MM.1S (cell line): Measurements from ENCODE around the gene ADAMTS13.

Source experiments
- DNase-seq: peaks from one replicate; pipeline ENCODE4 v3.0.0-alpha.2; 2015
- H2AFZ ChIP-seq: fragments of 300-600 bp; sonication (generic); 2 replicates; pipeline ENCODE4 v1.6.0; 2016; ENCODE audit warnings: antibody characterized with exemption, low read length
- H3F3A ChIP-seq: fragments of 300-600 bp; sonication (generic); 2 replicates; pipeline ENCODE4 v1.6.1; 2016; ENCODE audit warnings: mild to moderate bottlenecking, antibody characterized with exemption, low read length, moderate library complexity, mixed read lengths; ENCODE audit not compliant: insufficient read depth
- H3K27ac ChIP-seq: fragments of 300-600 bp; sonication (generic); 2 replicates; pipeline ENCODE4 v1.5.1; 2016; ENCODE audit warnings: mild to moderate bottlenecking, low read length
- H3K27me3 ChIP-seq: fragments of 300-600 bp; sonication (generic); replicated peaks from 2 replicates; pipeline ENCODE4 v1.6.0; 2016; ENCODE audit warnings: low read length; ENCODE audit not compliant: insufficient read depth
- H3K36me3 ChIP-seq: fragments of 300-600 bp; sonication (generic); replicated peaks from 2 replicates; pipeline ENCODE4 v1.6.1; 2016; ENCODE audit warnings: mild to moderate bottlenecking, low read length, mixed read lengths; ENCODE audit not compliant: insufficient read depth
- H3K4me1 ChIP-seq: fragments of 300-600 bp; sonication (generic); 2 replicates; pipeline ENCODE4 v1.6.1; 2016; ENCODE audit warnings: low read length, mixed read lengths
- H3K4me2 ChIP-seq: fragments of 300-600 bp; sonication (generic); 2 replicates; pipeline ENCODE4 v1.6.0; 2016; ENCODE audit warnings: low read depth, low read length
- H3K4me3 ChIP-seq: fragments of 300-600 bp; sonication (generic); 2 replicates; pipeline ENCODE4 v1.5.1; 2016; ENCODE audit warnings: low read length, mixed read lengths
- H3K79me2 ChIP-seq: fragments of 300-600 bp; sonication (generic); 2 replicates; pipeline ENCODE4 v1.6.1; 2016; ENCODE audit warnings: mixed run types, low read length, mixed read lengths
- H3K9ac ChIP-seq: fragments of 300-600 bp; sonication (generic); 2 replicates; pipeline ENCODE4 v1.6.1; 2016; ENCODE audit warnings: low read length, mixed read lengths
- H3K9me2 ChIP-seq: fragments of 300-600 bp; sonication (generic); replicated peaks from 2 replicates; pipeline ENCODE4 v1.6.1; 2016; ENCODE audit warnings: mild to moderate bottlenecking, low read length, mixed read lengths; ENCODE audit not compliant: insufficient read depth
- H3K9me3 ChIP-seq: fragments of 300-600 bp; sonication (generic); replicated peaks from 2 replicates; pipeline ENCODE4 v1.6.1; 2016; ENCODE audit warnings: mild to moderate bottlenecking, low read length, mixed read lengths; ENCODE audit not compliant: insufficient read depth
- H4K20me1 ChIP-seq: fragments of 300-600 bp; sonication (generic); 2 replicates; pipeline ENCODE4 v1.6.1; 2016; ENCODE audit warnings: mild to moderate bottlenecking, low read length, moderate library complexity, mixed read lengths; ENCODE audit not compliant: insufficient read depth
- CTCF ChIP-seq: fragments of 300-600 bp; sonication (generic); IDR thresholded peaks from 2 replicates; pipeline ENCODE4 v1.5.1; 2016; ENCODE audit warnings: antibody characterized with exemption, low read length, mixed read lengths
- EZH2 ChIP-seq: fragments of 300-600 bp; sonication (generic); optimal IDR thresholded peaks from 2 replicates; pipeline ENCODE3; 2017; ENCODE audit warnings: low read depth, mild to moderate bottlenecking, antibody characterized with exemption, low read length, mixed read lengths
- EZH2phosphoT487 ChIP-seq: fragments of 300-600 bp; sonication (generic); IDR thresholded peaks from 2 replicates; pipeline ENCODE4 v1.6.1; 2018; ENCODE audit warnings: antibody characterized with exemption, low read length

ADAMTS13 gene

DNA sequence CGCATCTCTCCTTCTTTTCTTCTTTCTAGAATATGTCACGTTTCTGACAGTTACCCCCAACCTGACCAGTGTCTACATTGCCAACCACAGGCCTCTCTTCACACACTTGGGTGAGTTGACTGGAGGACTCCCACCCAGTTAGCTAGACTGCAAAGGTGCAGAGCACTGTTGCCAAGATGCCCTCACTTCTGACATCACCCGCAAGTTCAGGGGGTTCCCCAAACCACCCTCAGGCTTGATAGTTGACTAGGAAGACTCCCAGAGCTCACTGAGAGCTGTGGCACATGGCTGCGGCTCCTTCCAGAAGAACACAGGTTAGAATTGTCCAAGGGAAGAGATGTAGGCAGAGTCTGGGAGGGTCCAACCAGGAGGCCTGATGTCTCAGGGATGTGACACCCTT, 17.2 kb downstream of the ADAMTS13 start:
- H2AFZ ChIP-seq: no peak overlapping the region

DNA sequence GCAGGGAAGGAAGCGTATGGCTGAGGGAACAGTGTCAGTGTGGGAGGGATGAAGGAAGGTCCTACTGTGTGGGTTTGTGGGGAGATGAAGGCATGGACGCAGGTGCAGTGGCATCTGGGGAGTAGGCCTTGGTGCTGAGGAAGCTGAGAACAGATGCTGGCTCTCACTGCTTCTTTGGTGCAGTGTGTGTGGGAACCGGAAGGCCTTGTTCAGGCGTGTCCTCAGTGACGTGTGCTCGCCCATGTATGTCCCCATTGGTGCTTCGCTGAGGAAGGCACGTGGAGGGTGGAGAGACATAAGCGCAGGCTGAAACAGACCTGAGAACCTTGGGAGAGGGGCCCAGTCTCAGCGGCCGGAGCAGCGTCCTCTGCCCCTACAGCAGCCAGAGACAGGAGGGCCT, 18.7 kb downstream of the ADAMTS13 start:
- no peaks in the 10 kb centered on the region for H3K9me2 ChIP-seq
- no peaks in the 10 kb centered on the region for H3K4me1 ChIP-seq
- no peak for DNase-seq
- H3K4me3 ChIP-seq: no peak overlapping the region
- no peak overlapping the region for H3K4me2 ChIP-seq
- H3K27ac ChIP-seq: no peak overlapping the region
- TF ChIP-seq EZH2 (no peak), EZH2phosphoT487 (no peak), CTCF (no peak)
- H2AFZ ChIP-seq: no peak overlapping the region
- no peaks in the 10 kb centered on the region for H3K9me3 ChIP-seq
- no peaks in the 10 kb centered on the region for H3K36me3 ChIP-seq
- no peaks in the 10 kb centered on the region for H3K79me2 ChIP-seq
- H3K27me3 ChIP-seq: peaks cover 99% of the 10 kb centered on the region
- no peaks in the 10 kb centered on the region for H4K20me1 ChIP-seq
- no peaks in the 10 kb centered on the region for H3F3A ChIP-seq
- no peak overlapping the region for H3K9ac ChIP-seq

More for the DNA sequence above, 17.2 kb downstream of the ADAMTS13 start:
- H3K79me2 ChIP-seq: no peaks in the 10 kb centered on the region
- no peaks in the 10 kb centered on the region for H3K9me3 ChIP-seq
- no peaks in the 10 kb centered on the region for H3K9me2 ChIP-seq
- no peak for DNase-seq
- no peaks in the 10 kb centered on the region for H4K20me1 ChIP-seq
- TF ChIP-seq CTCF (no peak), EZH2phosphoT487 (no peak), EZH2 (no peak)
- H3F3A ChIP-seq: no peaks in the 10 kb centered on the region
- no peak overlapping the region for H3K27ac ChIP-seq
- no peaks in the 10 kb centered on the region for H3K36me3 ChIP-seq
- peaks cover 98% of the 10 kb centered on the region for H3K27me3 ChIP-seq
- no peaks in the 10 kb centered on the region for H3K4me1 ChIP-seq
- no peak overlapping the region for H3K4me2 ChIP-seq
- H3K4me3 ChIP-seq: no peak overlapping the region
- no peak overlapping the region for H3K9ac ChIP-seq

DNA sequence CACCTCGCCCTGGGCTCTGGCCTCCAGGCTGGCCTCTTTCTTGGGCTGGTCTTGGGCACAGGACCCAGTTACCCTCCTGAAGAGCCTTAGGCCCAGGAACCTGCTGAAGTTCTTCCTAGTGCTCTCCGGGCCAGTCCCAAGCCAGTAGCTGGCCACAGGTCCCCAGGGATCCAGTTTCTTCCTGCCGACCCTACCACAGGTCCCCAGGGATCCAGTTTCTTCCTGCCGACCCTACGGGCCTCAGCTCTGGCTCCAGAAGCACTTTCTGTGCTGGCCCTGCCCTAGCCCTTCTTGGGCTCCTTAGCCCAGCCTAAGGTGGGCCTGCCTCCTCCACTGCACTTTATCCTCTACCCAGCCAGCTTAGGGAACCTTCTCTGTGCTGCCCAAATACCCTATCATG, 19.4 kb downstream of the ADAMTS13 start:
- Histone ChIP-seq H3F3A (no peaks in the 10 kb centered on the region), H3K4me2 (no peak overlapping the region), H3K9me2 (no peaks in the 10 kb centered on the region), H3K36me3 (no peaks in the 10 kb centered on the region), H2AFZ (no peak overlapping the region), H3K79me2 (no peaks in the 10 kb centered on the region), H3K4me1 (no peaks in the 10 kb centered on the region), H4K20me1 (no peaks in the 10 kb centered on the region), H3K9ac (no peak overlapping the region), H3K9me3 (no peaks in the 10 kb centered on the region), H3K27me3 (peaks cover 99% of the 10 kb centered on the region), H3K4me3 (no peak overlapping the region), H3K27ac (no peak overlapping the region)
- TF ChIP-seq EZH2phosphoT487 (no peak), CTCF (no peak), EZH2 (no peak)
- DNase-seq: no peak
